ENCODE data around the gene BPIFA1. TPM values are rescaled to one million over a fixed set of nuclear protein-coding genes. Genes with fewer than 3 reads are reported as not detected.

BPIFA1 gene
- total RNA-seq, 2 donors from 2014 or later = not detected

- DNase-seq (ENCODE audit: low spot score) (no peak), ATAC-seq (ENCODE audit: insufficient number of reproducible peaks, low FRiP score, low read depth) (no peak)
- Histone ChIP-seq H3K9me3 (no peaks in the 10 kb centered on the region), H3K27ac (no peak overlapping the region), H3K4me3 (no peak overlapping the region), H3K4me1 (ENCODE audit: control insufficient read depth in 1 of 2, low read depth in 2 of 2) (no peaks in the 10 kb centered on the region), H3K36me3 (no peaks in the 10 kb centered on the region), H3K27me3 (replicated peaks; ENCODE audit: insufficient read depth) (no peaks in the 10 kb centered on the region)
- TF ChIP-seq CTCF (IDR thresholded peaks at IDR 0.05) = no peak
Observed at GRCh38 chr20:33282196-33282934, 46.6 kb downstream of the BPIFA1 start.

- H3K36me3 ChIP-seq = no peaks in the 10 kb centered on the region
- H3K27ac ChIP-seq = no peak within 1 kb of the TSS
- no peak within 1 kb of the TSS for H3K4me3 ChIP-seq
- DNase-seq (ENCODE audit: low spot score) (no peak), ATAC-seq (ENCODE audit: insufficient number of reproducible peaks, low FRiP score, low read depth) (no peak)
- no peaks in the 10 kb centered on the region for H3K27me3 ChIP-seq (replicated peaks; ENCODE audit: insufficient read depth)
- no peaks in the 10 kb centered on the region for H3K9me3 ChIP-seq
- H3K4me1 ChIP-seq (ENCODE audit: control insufficient read depth in 1 of 2, low read depth in 2 of 2) = no peaks in the 10 kb centered on the region
- TF ChIP-seq CTCF (IDR thresholded peaks at IDR 0.05) = no peak
Observed at GRCh38 chr20:33282991-33283555, 47.3 kb downstream of the BPIFA1 start, which contains the start of gene BPIFB1. TSS of gene BPIFB1 (plus strand) at chr20:33283214. CDS start at chr20:33286074, 2,860 bp downstream.

- H3K36me3 ChIP-seq = no peaks in the 10 kb centered on the region
Observed at GRCh38 chr20:33284284-33284683, 48.5 kb downstream of the BPIFA1 start.

GRCh38 chr20:33284937-33285336 lies 49.1 kb downstream of the BPIFA1 start:
- Histone ChIP-seq H3K27me3 (replicated peaks; ENCODE audit: insufficient read depth) (no peaks in the 10 kb centered on the region), H3K9me3 (no peaks in the 10 kb centered on the region), H3K4me1 (ENCODE audit: control insufficient read depth in 1 of 2, low read depth in 2 of 2) (no peaks in the 10 kb centered on the region), H3K27ac (no peak overlapping the region), H3K4me3 (no peak overlapping the region), H3K36me3 (no peaks in the 10 kb centered on the region)
- ATAC-seq (ENCODE audit: insufficient number of reproducible peaks, low FRiP score, low read depth) = no peak
- no peak for TF ChIP-seq CTCF (IDR thresholded peaks at IDR 0.05)
- DNase-seq (ENCODE audit: low spot score) = no peak

More at GRCh38 chr20:33284284-33284683, 48.5 kb downstream of the BPIFA1 start:
- no peak for ATAC-seq (ENCODE audit: insufficient number of reproducible peaks, low FRiP score, low read depth)
- H3K9me3 ChIP-seq = no peaks in the 10 kb centered on the region
- DNase-seq (ENCODE audit: low spot score) = no peak
- H3K4me3 ChIP-seq = no peak overlapping the region
- H3K27me3 ChIP-seq (replicated peaks; ENCODE audit: insufficient read depth) = no peaks in the 10 kb centered on the region
- no peak for TF ChIP-seq CTCF (IDR thresholded peaks at IDR 0.05)
- no peak overlapping the region for H3K27ac ChIP-seq
- H3K4me1 ChIP-seq (ENCODE audit: control insufficient read depth in 1 of 2, low read depth in 2 of 2) = no peaks in the 10 kb centered on the region

- no peak for ATAC-seq (ENCODE audit: insufficient number of reproducible peaks, low FRiP score, low read depth)
- H3K9me3 ChIP-seq = no peaks in the 10 kb centered on the region
- no peaks in the 10 kb centered on the region for H3K27me3 ChIP-seq (replicated peaks; ENCODE audit: insufficient read depth)
- no peak for TF ChIP-seq CTCF (IDR thresholded peaks at IDR 0.05)
- H3K4me1 ChIP-seq (ENCODE audit: control insufficient read depth in 1 of 2, low read depth in 2 of 2) = no peaks in the 10 kb centered on the region
- DNase-seq (ENCODE audit: low spot score) = no peak
- H3K36me3 ChIP-seq = no peaks in the 10 kb centered on the region
- no peak overlapping the region for H3K4me3 ChIP-seq
- H3K27ac ChIP-seq = no peak overlapping the region
Observed at GRCh38 chr20:33285861-33286495, 50.2 kb downstream of the BPIFA1 start.
